ENCODE results near the gene MSL1. TPM values are rescaled to one million over a fixed set of nuclear protein-coding genes. Genes with fewer than 3 reads are reported as not detected.

The MSL1 gene
- polyA plus RNA-seq (2013, experiment 1 of 2) = 40.3 TPM
- 40.9 TPM for polyA plus RNA-seq (2013, experiment 2 of 2)

GRCh38 chr17:40121181-40122135 lies at the start of gene MSL1:
Gene MSL1, plus strand, starts transcription at chr17:40121971. Its CDS starts 642 bp downstream, at chr17:40122613.
- Histone ChIP-seq H3K79me1 (ENCODE audit: low read length) (peaks cover 8% of the 10 kb centered on the region), H2BK5ac (ENCODE audit: low read length) (peak within 1 kb of the TSS; percentile 70), H3K27ac (ENCODE audit: low read depth, low read length) (peak within 1 kb of the TSS; percentile 97), H2AK5ac (ENCODE audit: low read length) (no peak within 1 kb of the TSS), H3K36me3 (ENCODE audit: control insufficient read depth, insufficient read depth, low read length) (peaks cover 3% of the 10 kb centered on the region), H3K4ac (ENCODE audit: low read depth, low read length) (peak within 1 kb of the TSS; percentile 100), H3K23ac (ENCODE audit: low read length) (peak within 1 kb of the TSS; percentile 80), H4K5ac (ENCODE audit: low read length) (no peak within 1 kb of the TSS), H3K4me2 (ENCODE audit: low read length) (peak within 1 kb of the TSS; percentile 96), H3K27me3 (ENCODE audit: insufficient read depth, low read length, poor library complexity) (no peaks in the 10 kb centered on the region), H3K4me1 (ENCODE audit: control insufficient read depth, low read depth, low read length) (peaks cover 3% of the 10 kb centered on the region), H3K4me3 (ENCODE audit: low read length) (peak within 1 kb of the TSS; percentile 68), H4K8ac (ENCODE audit: low read depth, low read length) (peak within 1 kb of the TSS; percentile 87), H3K56ac (ENCODE audit: low read length) (peak within 1 kb of the TSS; percentile 98), H2BK15ac (replicated peaks; ENCODE audit: low read depth) (no peak within 1 kb of the TSS), H2BK120ac (ENCODE audit: low read depth, low read length) (peak within 1 kb of the TSS; percentile 75), H3K18ac (ENCODE audit: low read length) (peak within 1 kb of the TSS; percentile 100), H3K79me2 (ENCODE audit: control insufficient read depth, insufficient read depth, low read length) (peaks cover 43% of the 10 kb centered on the region), H3K9ac (ENCODE audit: low read length) (peak within 1 kb of the TSS; percentile 98)
- no CpG with 5 or more reads among the region's 82 CpGs for WGBS (ENCODE audit: extremely low coverage, insufficient coverage, low lambda C conversion rate)
- peak; percentile 72 for DNase-seq

DNA sequence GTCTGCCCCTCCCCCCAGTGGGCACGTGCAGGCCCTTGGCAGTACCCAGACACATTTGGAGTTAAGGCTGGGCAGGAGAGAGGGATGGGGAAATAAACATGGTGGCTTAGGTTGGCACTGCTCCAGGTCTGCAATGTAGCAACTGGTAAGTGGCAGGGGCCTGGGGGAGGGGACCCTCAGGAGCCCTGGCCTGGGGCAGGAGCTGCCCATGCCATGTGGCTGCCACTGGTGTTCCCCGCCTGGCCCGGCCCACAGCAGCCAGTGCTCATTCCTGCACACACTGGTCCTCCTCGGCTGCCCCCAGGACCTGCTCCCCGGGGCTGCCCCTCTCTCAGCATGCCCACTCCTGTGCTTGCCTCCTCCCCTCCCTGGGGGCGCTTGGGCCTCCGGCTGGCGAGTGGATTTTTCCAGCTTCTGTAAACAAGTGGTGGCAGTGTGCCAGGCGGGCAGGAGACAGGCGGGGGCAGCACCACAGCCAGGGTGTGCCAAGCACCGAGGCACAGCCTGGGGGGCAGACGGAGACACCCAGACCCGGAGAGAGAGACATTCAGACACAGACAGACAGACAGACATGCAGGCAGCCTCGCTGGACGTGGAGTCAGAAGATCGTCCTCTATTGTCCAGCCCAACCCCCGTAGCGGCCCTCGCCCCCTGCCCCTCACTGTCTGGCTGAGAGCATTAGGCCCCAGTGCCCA lies 49.6 kb upstream of the MSL1 start:
- Histone ChIP-seq H2BK120ac (ENCODE audit: low read depth, low read length) (no peak overlapping the region), H3K4ac (ENCODE audit: low read depth, low read length) (no peak overlapping the region), H3K56ac (ENCODE audit: low read length) (no peak overlapping the region), H3K79me2 (ENCODE audit: control insufficient read depth, insufficient read depth, low read length) (no peaks in the 10 kb centered on the region), H3K18ac (ENCODE audit: low read length) (no peak overlapping the region), H3K4me2 (ENCODE audit: low read length) (no peak overlapping the region), H3K36me3 (ENCODE audit: control insufficient read depth, insufficient read depth, low read length) (no peaks in the 10 kb centered on the region), H2BK15ac (replicated peaks; ENCODE audit: low read depth) (no peak overlapping the region), H4K5ac (ENCODE audit: low read length) (no peak overlapping the region), H3K79me1 (ENCODE audit: low read length) (no peaks in the 10 kb centered on the region), H3K23ac (ENCODE audit: low read length) (no peak overlapping the region), H3K9ac (ENCODE audit: low read length) (no peak overlapping the region), H3K4me1 (ENCODE audit: control insufficient read depth, low read depth, low read length) (peaks cover 15% of the 10 kb centered on the region), H3K4me3 (ENCODE audit: low read length) (no peak overlapping the region), H3K27ac (ENCODE audit: low read depth, low read length) (no peak overlapping the region), H2BK5ac (ENCODE audit: low read length) (no peak overlapping the region), H3K27me3 (ENCODE audit: insufficient read depth, low read length, poor library complexity) (no peaks in the 10 kb centered on the region), H2AK5ac (ENCODE audit: low read length) (peak overlapping the region; percentile 40), H4K8ac (ENCODE audit: low read depth, low read length) (no peak overlapping the region)
- DNase-seq = no peak
- WGBS (ENCODE audit: extremely low coverage, insufficient coverage, low lambda C conversion rate) = no CpG with 5 or more reads among the region's 19 CpGs

- Histone ChIP-seq H2AK5ac (ENCODE audit: low read length) (no peak overlapping the region), H3K9ac (ENCODE audit: low read length) (no peak overlapping the region), H3K4me3 (ENCODE audit: low read length) (no peak overlapping the region), H3K36me3 (ENCODE audit: control insufficient read depth, insufficient read depth, low read length) (no peaks in the 10 kb centered on the region), H2BK5ac (ENCODE audit: low read length) (no peak overlapping the region), H2BK15ac (replicated peaks; ENCODE audit: low read depth) (no peak overlapping the region), H3K27ac (ENCODE audit: low read depth, low read length) (no peak overlapping the region), H3K27me3 (ENCODE audit: insufficient read depth, low read length, poor library complexity) (no peaks in the 10 kb centered on the region), H3K79me1 (ENCODE audit: low read length) (no peaks in the 10 kb centered on the region), H3K56ac (ENCODE audit: low read length) (no peak overlapping the region), H4K5ac (ENCODE audit: low read length) (no peak overlapping the region), H4K8ac (ENCODE audit: low read depth, low read length) (no peak overlapping the region), H3K4me1 (ENCODE audit: control insufficient read depth, low read depth, low read length) (peaks cover 15% of the 10 kb centered on the region), H3K79me2 (ENCODE audit: control insufficient read depth, insufficient read depth, low read length) (no peaks in the 10 kb centered on the region), H3K4ac (ENCODE audit: low read depth, low read length) (no peak overlapping the region), H2BK120ac (ENCODE audit: low read depth, low read length) (no peak overlapping the region), H3K4me2 (ENCODE audit: low read length) (no peak overlapping the region), H3K23ac (ENCODE audit: low read length) (no peak overlapping the region), H3K18ac (ENCODE audit: low read length) (no peak overlapping the region)
- no peak for DNase-seq
- WGBS (ENCODE audit: extremely low coverage, insufficient coverage, low lambda C conversion rate) = no CpG with 5 or more reads among the region's 8 CpGs
Observed at GRCh38 chr17:40072735-40073346, 48.9 kb upstream of the MSL1 start.

- WGBS (ENCODE audit: extremely low coverage, insufficient coverage, low lambda C conversion rate) = no CpG with 5 or more reads among the region's 7 CpGs
- Histone ChIP-seq H3K4ac (ENCODE audit: low read depth, low read length) (no peak overlapping the region), H2BK120ac (ENCODE audit: low read depth, low read length) (no peak overlapping the region), H3K27ac (ENCODE audit: low read depth, low read length) (no peak overlapping the region), H3K4me2 (ENCODE audit: low read length) (no peak overlapping the region), H3K79me2 (ENCODE audit: control insufficient read depth, insufficient read depth, low read length) (no peaks in the 10 kb centered on the region), H3K4me3 (ENCODE audit: low read length) (no peak overlapping the region), H3K4me1 (ENCODE audit: control insufficient read depth, low read depth, low read length) (peaks cover 15% of the 10 kb centered on the region), H3K18ac (ENCODE audit: low read length) (no peak overlapping the region), H2BK15ac (replicated peaks; ENCODE audit: low read depth) (no peak overlapping the region), H3K56ac (ENCODE audit: low read length) (no peak overlapping the region), H3K23ac (ENCODE audit: low read length) (no peak overlapping the region), H4K5ac (ENCODE audit: low read length) (no peak overlapping the region), H3K27me3 (ENCODE audit: insufficient read depth, low read length, poor library complexity) (no peaks in the 10 kb centered on the region), H3K9ac (ENCODE audit: low read length) (no peak overlapping the region), H3K36me3 (ENCODE audit: control insufficient read depth, insufficient read depth, low read length) (no peaks in the 10 kb centered on the region), H2BK5ac (ENCODE audit: low read length) (no peak overlapping the region), H2AK5ac (ENCODE audit: low read length) (no peak overlapping the region), H3K79me1 (ENCODE audit: low read length) (no peaks in the 10 kb centered on the region), H4K8ac (ENCODE audit: low read depth, low read length) (no peak overlapping the region)
- no peak for DNase-seq
Observed at GRCh38 chr17:40073454-40074174, 48.2 kb upstream of the MSL1 start.

DNA sequence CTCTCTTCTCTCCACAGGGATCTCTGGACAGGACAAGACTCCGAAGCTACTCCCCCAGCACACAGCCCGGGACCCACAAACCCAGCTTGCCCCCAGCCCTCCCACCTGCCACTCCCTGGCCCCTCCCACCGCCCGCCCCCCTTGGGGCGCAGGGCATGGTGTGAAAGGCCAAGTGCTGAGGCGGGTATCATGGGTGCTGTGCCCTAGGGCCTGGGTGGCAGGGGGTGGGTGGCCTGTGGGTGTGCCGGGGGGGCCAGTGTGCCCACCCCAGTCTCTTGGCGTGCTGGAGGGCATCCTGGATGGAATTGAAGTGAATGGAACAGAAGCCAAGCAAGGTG lies 47.6 kb upstream of the MSL1 start:
- no peak overlapping the region for H3K4ac ChIP-seq (ENCODE audit: low read depth, low read length)
- no CpG with 5 or more reads among the region's 8 CpGs for WGBS (ENCODE audit: extremely low coverage, insufficient coverage, low lambda C conversion rate)
- H3K4me2 ChIP-seq (ENCODE audit: low read length) = no peak overlapping the region
- no peak for DNase-seq
- no peak overlapping the region for H2BK5ac ChIP-seq (ENCODE audit: low read length)
- no peak overlapping the region for H3K27ac ChIP-seq (ENCODE audit: low read depth, low read length)
- no peaks in the 10 kb centered on the region for H3K79me2 ChIP-seq (ENCODE audit: control insufficient read depth, insufficient read depth, low read length)
- H3K9ac ChIP-seq (ENCODE audit: low read length) = no peak overlapping the region
- H3K18ac ChIP-seq (ENCODE audit: low read length) = no peak overlapping the region
- no peak overlapping the region for H3K4me3 ChIP-seq (ENCODE audit: low read length)
- H3K56ac ChIP-seq (ENCODE audit: low read length) = no peak overlapping the region
- H4K5ac ChIP-seq (ENCODE audit: low read length) = no peak overlapping the region
- no peak overlapping the region for H4K8ac ChIP-seq (ENCODE audit: low read depth, low read length)
- H3K36me3 ChIP-seq (ENCODE audit: control insufficient read depth, insufficient read depth, low read length) = no peaks in the 10 kb centered on the region
- H2AK5ac ChIP-seq (ENCODE audit: low read length) = no peak overlapping the region
- no peaks in the 10 kb centered on the region for H3K79me1 ChIP-seq (ENCODE audit: low read length)
- H3K23ac ChIP-seq (ENCODE audit: low read length) = no peak overlapping the region
- H2BK120ac ChIP-seq (ENCODE audit: low read depth, low read length) = no peak overlapping the region
- H3K27me3 ChIP-seq (ENCODE audit: insufficient read depth, low read length, poor library complexity) = no peaks in the 10 kb centered on the region
- H2BK15ac ChIP-seq (replicated peaks; ENCODE audit: low read depth) = no peak overlapping the region
- peaks cover 15% of the 10 kb centered on the region for H3K4me1 ChIP-seq (ENCODE audit: control insufficient read depth, low read depth, low read length)
